Activated T-helper 9 cell treated with anti-CD3 and anti-CD28 coated beads, Interleukin-2, amount 50 U/mL, for 16 hours (primary cell): ENCODE measurements around the gene SOX18.

Experiments used
- DNase-seq: peaks from one replicate; pipeline ENCODE4 v3.0.0-alpha.2; 2020; ENCODE audit warnings: low read depth

The SOX18 gene

DNA sequence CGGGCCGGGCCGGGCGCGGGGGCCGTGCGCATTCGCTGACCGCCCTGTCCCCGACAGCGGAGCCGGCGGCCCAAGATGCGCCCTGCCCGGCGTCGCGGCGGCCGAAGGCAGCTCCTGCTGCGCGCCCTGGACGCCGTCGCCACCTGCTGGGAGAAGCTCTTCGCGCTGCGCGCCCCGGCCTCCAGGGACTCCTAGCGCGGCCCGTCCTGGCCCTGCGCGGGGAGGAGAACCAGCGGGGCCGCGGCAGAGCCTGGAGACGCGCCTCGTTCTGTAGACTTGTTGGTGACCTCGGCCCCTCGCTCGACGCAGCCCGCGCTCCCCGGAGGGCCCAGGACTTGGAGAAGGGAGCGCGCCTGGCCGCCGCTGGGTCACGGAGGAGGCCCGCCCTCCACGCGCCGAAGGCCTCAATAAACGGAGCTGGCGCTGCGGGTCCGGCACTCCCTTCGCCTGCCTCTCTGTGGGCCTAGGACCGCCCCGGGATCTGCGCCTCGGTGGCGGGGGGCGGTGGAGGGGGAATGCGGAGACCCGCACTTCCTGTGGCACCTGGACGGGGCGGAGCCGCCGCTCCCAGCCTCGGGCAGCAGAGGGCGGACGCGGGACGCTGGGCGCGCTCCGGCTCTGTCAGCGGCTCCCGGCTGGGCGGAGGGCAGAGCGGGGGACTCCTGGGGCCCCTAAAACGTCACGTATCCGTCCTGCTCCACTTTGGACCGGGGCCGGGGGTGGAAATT, 10.7 kb downstream of the SOX18 start:
- DNase-seq: peak; percentile 68

DNA sequence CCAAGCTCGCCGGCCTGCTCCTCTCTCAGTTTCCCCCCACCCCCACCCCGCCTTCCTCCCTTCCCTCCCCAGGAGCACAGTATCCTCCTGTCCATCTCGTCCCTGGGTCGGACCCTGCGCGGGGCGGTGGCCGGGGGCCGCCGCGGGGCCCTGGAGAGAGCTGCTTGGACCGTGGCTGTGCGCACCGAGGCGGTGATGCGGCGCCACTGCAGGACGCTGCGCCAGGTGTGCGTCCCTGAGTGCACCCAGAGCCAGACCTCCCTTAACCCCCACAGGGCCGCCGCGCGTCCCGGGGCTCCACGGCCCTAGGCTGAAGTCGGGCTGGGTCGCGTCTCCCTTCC, 11.2 kb downstream of the SOX18 start:
- DNase-seq: no peak

DNA sequence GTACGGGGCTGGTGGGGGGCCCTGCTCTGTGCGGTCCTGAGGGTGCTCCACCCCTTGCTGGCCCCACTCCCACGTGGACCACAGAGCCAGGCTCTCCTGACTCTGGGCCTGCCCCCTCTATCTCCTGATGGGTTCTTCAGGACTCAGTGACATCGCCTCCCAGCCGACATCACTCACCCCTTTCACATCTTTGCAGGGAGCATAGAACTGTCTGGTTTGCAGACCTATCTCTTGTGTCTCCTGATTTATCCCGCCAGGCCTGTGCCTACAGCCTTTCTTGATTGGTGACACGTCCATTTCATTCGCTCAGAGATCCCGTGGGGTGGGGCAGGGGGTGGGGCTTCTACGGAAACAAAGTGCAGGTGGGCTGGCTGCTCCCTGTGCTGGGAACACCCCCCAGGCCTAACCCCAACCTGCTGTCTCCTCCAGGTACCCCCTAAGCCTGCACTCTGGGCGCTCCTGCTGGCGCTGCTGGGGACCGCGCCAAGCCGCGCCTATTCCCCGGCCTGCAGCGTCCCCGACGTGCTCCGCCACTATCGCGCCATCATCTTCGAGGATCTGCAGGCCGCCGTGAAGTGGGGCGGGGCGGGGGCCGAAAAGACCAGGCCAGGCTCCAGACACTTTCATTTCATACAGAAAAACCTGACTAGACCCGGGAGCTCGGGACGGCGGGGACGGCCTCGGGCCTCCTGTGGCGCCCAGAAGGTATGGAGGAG, 11.8 kb downstream of the SOX18 start:
- DNase-seq: no peak

DNA sequence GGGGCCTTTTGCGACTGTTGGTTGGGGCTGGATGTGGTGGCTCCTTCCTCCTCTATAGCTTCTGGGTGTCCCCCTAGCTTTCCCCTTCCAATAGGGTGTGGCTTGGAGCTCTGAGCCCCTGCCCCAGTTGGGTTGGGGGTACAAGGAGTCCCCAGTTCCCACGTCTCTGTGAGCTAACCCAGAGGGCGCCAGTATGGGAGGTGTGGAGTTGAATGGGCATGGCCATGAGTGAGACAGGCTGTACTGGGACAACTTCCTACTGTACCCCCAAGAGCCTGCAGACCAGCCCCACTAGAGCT, 12.3 kb downstream of the SOX18 start:
- no peak for DNase-seq

DNA sequence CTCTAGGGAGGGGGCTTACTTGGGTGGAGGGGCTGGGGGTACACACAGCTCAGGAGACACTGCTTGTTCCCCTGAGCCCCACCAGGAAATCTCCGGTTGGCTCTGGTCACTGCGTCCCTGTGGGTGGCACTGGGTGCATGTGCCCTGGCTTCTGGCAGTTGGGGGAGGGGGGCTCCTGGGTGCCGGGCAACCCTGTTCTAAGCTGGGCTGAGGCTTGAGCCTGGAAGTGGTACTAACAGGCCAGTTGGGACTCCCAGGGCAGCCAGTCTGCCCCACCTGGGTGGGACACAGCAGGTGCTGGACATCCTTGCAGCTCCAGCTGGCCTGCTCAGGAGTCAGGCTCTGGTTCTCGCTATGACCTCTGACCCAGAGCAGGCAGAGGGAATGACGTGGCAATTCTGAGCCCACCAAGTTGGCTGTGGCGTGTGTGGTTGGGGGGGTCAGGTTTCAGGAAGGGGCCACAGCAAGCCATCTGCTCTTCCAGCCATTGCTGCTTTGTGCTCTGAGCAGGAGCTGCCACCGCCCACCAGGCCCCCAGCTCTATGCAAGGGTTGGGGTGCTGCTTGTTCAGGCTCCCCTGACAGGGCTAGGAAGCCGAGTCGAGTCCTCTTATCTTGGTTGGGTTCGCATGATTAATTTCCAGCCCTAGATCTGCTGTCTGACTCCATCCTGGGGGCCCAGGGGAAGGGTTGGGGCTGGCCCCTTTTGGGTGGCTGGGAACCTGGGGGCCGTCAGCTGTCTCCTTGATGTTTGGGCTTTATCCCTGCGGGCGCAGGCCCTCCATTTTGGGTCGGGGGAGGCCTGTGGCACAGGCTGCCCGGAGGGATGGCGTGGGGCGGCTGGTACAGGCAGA, 12.9 kb downstream of the SOX18 start:
- no peak for DNase-seq

DNA sequence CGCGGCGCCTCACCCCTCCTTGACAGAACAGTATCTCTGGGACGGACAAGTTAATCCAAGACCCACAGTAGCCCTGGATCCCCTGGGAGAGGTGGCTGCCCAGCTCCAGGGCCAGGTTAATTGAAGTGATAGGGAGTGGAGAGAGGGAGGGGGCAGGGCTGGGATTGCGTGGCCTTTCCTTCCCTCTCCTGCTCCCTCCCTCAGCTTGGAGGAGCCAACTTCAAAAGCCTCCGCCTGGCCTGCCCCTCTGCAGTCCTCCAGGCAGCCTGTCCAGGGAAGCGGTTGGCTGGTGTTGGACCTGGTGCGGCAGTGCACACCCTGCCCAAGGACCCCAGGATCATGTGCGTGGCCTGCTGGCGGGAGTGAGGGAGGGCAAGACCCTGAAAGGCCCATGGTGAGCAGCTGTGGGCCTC, 13.5 kb downstream of the SOX18 start, which contains the start of gene C20orf204:
Gene C20orf204 (plus strand): TSS at position 250 of the 413 bp plus-strand sequence. CDS start 142 bp downstream, at position 392.
- DNase-seq: no peak

DNA sequence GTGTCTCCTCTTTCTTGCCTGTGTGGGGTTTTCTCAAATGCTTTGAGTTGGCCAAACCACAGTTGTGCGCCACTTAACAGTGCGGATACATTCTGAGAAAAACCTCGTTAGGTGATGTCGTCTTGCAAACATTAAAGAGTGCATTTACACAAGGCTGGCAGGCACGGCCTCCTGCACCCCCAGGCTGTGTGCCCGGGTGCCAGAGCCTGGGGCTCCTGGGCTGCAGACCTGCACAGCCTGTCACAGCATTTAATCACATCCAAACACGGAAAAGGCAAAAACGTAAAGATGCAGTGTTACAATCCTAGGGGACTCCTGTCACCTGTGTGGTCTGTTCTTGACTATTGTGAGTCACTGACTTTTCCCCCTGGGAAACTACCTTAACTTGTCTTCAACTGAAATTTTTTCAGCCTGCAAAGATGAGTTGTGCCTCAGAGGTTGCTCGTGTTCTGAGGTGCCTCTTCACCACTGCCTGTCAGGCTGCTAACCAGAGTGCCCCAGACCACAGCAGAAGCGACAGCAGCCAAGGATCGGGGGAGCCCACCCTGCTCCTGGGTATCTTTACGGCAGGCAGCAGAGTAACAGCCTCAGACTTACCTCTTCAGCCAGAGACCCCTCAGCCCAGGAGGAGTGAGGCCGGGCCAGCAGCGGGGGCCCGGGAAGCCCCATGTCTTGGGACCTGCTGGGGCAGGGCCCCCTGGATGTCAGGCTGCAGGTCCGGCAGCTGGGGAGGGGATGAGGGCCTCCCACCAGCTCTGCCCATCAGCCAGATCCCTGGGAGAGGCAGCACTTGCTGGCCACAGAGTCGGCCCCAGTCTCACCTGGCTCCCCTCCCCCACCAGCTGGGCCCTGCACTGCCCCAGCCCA, 14.1 kb downstream of the SOX18 start:
- DNase-seq: no peak

DNA sequence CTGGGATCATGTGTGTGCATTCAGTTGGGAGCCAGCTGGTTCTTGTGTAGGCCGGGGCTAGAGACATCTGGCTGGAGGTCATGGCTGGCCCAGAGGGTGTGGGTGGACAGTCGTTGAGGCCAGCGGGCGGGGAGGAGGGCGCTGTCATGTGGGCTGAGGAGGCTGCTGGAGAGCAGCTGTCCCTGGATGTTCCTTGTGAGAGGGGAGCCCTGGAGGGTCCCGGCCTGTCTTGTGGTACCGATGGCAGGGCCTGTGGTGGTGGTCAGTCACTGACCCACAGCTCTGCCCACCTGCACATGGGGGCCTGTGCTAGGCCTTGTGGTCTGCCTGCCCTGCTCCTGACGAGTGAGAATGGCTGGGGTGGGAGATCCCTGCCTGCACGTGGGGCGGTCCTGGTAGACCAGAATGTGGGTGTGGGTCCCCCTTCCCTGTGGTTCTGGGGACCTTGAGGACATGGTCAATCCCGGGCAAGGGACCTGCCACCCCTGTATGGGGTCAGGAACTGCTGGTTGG, 15.4 kb downstream of the SOX18 start:
- DNase-seq: no peak

DNA sequence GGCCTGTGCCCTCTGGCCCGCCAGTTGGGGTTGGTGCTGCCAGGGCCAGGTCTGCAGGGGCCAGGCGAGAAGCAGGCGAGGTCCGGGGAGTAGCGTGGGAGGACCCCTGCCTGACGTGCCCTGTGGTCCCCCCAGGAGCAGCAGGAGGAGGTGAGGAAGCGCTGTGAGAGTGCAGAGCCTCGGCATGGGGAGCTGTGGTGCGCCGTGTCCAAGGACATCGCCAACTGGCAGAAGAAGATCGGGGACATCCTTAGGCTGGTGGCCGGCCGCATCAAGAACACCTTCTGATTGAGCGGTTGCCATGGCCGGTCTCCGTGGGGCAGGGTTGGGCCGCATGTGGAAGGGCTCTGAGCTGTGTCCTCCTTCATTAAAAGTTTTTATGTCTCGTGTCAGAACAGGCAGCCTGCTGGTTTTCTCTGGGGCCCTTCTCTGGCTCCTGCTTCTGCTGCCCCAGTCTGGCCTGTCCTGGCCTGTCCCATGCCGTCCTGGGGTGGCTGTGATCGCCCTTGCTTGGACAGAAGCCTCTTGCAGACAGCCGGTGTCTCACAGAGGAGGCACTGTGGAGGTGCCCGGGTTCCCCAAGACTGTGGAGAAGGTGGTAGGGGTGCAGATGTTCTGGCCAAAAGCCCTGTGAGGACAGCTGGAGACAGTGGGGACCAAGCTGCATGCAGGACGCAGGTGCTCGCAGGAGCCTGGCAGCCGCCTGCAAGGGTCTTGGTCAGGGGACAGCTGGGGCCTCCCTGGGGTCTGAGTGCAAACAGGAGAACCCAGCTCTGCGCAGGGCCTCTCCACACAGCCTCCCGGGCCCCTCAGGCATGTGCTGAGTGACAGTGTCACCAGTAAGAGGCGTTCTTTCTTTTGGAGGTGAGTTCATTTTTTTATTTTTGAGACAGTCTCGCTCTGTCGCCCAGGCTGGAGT, 16.5 kb downstream of the SOX18 start:
- no peak for DNase-seq

DNA sequence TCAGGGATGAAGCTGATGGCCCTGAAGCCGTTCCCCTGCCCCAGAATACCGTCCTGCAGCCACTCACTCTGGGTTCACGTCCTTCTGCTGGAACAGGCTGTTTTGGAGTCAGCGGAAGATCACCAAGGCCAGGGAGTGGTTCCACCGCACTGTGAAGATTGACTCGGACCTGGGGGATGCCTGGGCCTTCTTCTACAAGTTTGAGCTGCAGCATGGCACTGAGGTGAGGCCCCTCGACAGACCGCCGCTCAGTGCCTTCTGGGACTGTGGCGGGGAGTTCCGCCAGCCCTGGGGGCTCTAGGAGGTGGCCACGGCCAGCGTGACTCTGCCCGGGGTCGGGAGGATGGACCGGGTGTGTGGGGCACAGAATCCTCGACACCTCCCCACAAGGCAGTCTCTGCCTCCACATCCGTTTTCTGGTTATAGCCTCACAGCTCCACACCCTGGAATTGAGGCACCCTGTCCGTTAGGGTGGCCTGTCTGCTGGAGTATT, 17.6 kb downstream of the SOX18 start:
- no peak for DNase-seq

DNA sequence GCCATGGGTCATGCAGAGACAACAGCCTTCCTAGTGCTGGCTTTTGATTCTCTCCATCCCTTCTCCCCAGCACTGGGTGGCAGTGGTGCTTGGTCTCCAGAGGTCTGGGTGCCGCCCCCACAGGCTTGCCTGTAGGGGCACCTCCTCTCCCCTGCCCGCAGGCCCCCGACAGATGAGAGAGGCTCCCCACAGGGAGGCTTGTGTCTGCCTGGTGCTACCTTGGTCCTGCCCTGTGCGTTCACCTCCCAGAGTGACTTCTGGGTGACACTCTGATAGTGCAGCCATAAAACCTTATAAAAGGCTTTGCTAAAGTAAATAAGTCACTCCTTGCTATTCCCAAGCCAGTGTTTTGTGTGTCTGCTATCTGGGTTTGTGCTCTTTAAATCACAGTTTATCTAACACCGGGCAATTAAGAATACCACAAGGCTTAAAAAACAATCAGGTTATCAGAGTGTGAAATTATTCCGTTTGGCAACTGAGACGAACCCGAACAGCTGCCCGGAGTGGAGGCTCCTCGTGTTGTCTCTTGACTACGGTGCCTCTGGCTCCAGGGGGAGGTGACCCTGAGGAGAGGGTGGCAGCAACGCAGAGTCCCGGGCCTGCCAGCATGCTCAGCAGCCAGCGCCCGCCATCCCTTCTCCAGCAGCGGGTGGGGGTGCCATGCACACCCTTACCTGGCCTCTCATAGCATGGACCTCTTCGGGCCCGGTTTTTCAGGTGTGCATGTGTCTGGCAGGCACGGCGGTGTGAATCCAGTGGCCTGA, 18.9 kb downstream of the SOX18 start:
- no peak for DNase-seq

DNA sequence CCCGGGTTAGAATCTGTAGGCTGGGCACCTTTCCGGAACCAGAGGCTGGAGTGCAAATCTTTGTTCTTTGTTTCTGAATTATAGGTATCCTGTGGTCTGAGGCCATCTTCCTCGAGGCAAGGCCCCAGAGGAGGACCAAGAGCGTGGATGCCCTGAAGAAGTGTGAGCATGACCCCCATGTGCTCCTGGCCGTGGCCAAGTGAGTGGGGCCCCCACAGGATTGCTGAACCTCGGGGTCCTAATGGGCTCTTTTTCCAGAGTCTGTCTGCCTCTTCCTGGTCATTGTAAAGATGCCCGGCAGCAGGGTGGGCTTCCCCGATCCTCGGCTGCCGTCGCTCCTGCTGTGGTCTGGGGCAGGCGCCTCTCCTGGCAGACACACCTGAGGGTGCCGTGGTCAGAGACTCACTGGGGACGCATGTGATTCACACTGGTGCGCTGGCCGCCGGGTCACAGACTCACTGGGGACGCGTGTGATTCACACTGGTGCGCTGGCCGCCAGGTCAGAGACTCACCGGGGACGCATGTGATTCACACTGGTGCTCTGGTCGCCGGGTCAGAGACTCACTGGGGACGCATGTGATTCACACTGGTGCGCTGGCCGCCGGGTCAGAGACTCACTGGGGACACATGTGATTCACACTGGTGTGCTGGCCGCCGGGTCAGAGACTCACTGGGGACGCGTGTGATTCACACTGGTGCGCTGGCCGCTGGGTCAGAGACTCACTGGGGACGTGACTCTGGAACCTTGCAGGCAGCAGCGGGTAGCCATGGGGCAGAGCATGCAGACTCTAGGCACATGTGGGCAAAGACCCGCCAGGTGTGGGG, 19.9 kb downstream of the SOX18 start:
- DNase-seq: no peak

DNA sequence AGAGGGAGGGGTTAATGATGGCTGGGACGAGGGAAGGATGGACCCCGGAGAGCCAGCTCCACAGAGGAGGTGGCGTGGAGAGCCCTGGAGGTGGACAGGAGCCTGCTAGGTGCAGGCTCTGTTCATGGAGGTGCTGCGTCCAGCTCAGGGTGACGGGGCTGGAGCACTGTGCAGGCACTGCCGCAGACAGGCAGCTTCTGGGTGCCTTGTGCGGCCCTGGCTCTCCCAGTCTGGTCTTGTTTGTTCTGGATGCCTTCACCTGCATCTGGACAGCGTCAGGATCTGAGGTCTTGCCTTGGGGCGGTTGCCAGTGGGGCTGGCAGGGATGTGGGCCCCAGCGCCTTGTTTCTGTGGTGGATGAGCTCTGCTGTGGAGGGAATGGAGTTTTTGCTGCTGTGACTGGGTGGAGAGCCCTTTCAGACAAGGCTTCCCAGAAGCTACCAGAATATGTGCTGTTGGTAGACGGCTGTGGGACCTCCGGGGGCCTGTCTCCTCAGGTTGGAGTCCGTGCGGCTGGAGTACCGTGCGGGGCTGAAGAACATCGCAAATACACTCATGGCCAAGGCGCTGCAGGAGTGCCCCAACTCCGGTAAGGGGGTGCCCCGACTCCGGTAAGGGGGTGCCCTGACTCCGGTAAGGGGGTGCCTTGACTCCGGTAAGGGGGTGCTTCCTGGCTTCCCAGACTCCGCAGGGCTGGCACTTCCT, 21.3 kb downstream of the SOX18 start:
- no peak for DNase-seq

DNA sequence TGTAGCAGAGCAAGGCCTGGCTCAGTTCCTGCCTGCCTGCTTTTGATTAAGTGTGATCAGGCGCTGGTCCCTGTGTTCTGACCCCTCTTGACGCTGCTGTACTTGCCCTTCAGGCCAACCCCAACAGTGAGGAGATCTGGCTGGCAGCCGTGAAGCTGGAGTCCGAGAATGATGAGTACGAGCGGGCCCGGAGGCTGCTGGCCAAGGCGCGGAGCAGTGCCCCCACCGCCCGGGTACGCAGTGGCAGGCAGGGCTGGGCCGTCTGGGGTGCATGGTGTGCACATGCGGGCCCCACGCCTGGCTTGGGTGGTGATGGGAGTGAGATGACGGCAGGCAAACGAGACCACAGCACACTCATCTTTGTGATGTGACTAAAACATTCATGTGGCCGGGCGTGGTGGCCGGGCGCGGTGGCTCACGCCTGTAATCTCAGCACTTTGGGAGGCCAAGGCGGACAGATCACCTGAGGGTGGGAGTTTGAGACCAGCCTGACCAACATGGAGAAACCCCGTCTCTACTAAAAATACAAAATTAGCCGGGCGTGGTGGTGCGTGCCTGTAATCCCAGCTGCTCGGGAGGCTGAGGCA, 23.5 kb downstream of the SOX18 start:
- no peak for DNase-seq

DNA sequence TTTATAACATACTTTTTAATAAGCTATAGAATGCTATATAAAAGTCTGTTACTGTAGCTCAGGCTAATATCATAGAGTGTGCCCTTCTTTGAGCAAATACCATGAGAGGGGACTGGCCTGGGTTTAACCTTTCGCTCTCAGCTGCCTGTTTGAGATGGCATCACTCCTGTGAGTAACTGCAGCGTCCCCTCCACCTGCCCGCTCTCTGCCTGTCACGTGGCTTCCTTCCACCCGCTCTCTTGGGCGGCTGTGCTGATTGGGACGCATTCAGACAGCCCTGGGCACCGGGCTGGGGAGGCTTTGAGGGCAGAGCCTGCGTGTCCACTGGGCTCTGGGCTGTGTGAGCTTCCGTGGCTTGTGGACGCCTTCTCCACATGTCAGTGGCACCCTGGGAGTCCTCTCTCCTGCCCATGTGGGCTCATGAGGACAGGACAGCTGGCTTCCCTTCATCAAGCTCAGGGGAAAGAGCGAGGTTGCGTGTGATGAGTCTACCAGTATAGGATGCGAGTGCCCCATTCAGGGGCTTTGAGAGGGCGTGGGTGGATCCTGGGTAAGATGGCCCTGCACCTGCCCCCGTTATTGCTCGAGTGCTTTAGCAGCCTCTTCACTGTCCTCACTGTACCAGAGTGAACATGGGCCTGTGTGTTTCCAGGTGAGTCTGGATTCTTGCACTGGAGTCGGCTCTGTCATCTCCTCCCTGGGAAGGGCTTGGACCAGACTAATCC, 24.2 kb downstream of the SOX18 start:
- DNase-seq: no peak

DNA sequence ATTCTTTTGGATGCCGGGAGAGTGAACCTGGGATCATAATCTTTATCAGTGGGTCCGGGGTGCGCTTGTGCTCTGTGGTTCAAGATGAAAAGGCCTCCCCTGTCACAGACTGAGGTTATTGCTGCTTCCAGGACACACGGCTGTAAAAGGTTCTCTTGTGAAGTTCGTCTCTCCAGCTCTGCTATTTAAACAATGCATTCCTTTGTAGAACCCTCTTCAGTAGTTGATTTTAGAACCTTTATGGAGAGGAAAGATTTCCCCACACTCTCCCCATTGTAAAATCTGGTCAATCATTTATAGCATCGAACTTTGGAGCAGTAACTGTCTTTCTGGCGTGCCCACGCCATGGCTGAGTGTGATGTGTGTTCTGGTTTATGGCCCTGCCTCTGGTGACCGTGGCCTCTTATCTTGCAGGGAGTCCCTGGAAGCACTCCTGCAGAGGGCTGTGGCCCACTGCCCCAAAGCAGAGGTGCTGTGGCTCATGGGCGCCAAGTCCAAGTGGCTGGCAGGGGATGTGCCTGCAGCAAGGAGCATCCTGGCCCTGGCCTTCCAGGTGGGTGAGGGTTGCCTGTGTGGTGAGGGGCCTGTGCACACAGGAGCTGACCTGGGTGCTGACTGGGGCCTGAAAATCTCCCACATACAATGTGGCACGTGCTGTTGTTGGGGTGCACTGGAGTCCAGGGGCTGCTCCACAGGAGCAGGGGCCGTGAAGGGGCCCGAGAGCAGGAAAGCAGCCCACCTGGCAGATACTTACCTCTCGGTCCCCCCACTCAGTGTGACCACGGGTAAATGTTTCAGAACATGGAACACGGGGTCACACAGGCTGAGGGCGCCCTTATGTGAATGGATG, 25.1 kb downstream of the SOX18 start:
- DNase-seq: no peak
